Cardiac muscle cell (in vitro differentiated cells and primary cell): ENCODE data around the gene SUSD3. TPM values are rescaled to one million over a fixed set of nuclear protein-coding genes. Genes with fewer than 3 reads are reported as not detected.

Experiments used
- DNase-seq, 2 donors: peaks; one replicate each; pipeline versions ENCODE4 v3.0.0 to v3.0.0-alpha.2; 2010 to 2017; ENCODE audit warnings: low read depth in 1 of 2, low spot score in 1 of 2
- H3K27ac ChIP-seq: fragments of 200-600 bp; sonication (generic); 2 replicates; pipeline ENCODE4 v1.5.1; 2016
- H3K27me3 ChIP-seq: fragments of 200-600 bp; sonication (generic); 2 replicates; pipeline ENCODE4 v1.6.0; 2016; ENCODE audit warnings: control low read depth
- H3K36me3 ChIP-seq: fragments of 200-600 bp; sonication (generic); 2 replicates; pipeline ENCODE4 v1.5.1; 2016; ENCODE audit warnings: control low read depth
- H3K4me1 ChIP-seq: fragments of 200-600 bp; sonication (generic); 2 replicates; pipeline ENCODE4 v1.8.1; 2017; ENCODE audit warnings: low read depth, mild to moderate bottlenecking, mixed run types
- H3K4me3 ChIP-seq: fragments of 200-600 bp; sonication (generic); 2 replicates; pipeline ENCODE4 v1.5.1; 2016; ENCODE audit warnings: mild to moderate bottlenecking
- H3K9me3 ChIP-seq: fragments of 200-600 bp; sonication (generic); 2 replicates; pipeline ENCODE4 v1.5.1; 2017; ENCODE audit warnings: low read depth, mild to moderate bottlenecking, control low read depth
- polyA plus RNA-seq: library from polyadenylated mRNA; unstranded; fragments of >200 nt; fragmentation: Nextera tagmentation; extraction: Ambion mirVana; gene quantifications from 2 replicates; pipeline ENCODE4 v1.2.1, GENCODE V29; 2016
- total RNA-seq: library from RNA; depleted of rRNA; stranded (reverse); fragments of >200 nt; gene quantifications from 2 replicates; pipeline ENCODE4 v1.2.3, GENCODE V29; 2016
- TF ChIP-seq, protein P1 (sequence below): IDR thresholded peaks from 2 replicates; pipeline ENCODE4 v1.5.1; 2012; ENCODE audit warnings: low read depth, mild to moderate bottlenecking, low read length

Gene SUSD3
- total and polyA plus RNA-seq, 2 experiments from 2014 or later, result not detected

- DNase-seq, result no peak
- H3K27ac ChIP-seq, result no peak overlapping the region
- no peaks in the 10 kb centered on the region for H3K27me3 ChIP-seq
- H3K4me3 ChIP-seq, result no peak overlapping the region
- no peaks in the 10 kb centered on the region for H3K4me1 ChIP-seq
- TF ChIP-seq, protein P1, sequence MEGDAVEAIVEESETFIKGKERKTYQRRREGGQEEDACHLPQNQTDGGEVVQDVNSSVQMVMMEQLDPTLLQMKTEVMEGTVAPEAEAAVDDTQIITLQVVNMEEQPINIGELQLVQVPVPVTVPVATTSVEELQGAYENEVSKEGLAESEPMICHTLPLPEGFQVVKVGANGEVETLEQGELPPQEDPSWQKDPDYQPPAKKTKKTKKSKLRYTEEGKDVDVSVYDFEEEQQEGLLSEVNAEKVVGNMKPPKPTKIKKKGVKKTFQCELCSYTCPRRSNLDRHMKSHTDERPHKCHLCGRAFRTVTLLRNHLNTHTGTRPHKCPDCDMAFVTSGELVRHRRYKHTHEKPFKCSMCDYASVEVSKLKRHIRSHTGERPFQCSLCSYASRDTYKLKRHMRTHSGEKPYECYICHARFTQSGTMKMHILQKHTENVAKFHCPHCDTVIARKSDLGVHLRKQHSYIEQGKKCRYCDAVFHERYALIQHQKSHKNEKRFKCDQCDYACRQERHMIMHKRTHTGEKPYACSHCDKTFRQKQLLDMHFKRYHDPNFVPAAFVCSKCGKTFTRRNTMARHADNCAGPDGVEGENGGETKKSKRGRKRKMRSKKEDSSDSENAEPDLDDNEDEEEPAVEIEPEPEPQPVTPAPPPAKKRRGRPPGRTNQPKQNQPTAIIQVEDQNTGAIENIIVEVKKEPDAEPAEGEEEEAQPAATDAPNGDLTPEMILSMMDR, result no peak
- H3K36me3 ChIP-seq, result no peaks in the 10 kb centered on the region
- H3K9me3 ChIP-seq, result no peaks in the 10 kb centered on the region
Observed at GRCh38 chr9:93039976-93040375, 18.5 kb upstream of the SUSD3 start.

GRCh38 chr9:93040409-93040808 is 18.1 kb upstream of the SUSD3 start:
- Histone ChIP-seq H3K27ac (no peak overlapping the region), H3K4me1 (no peaks in the 10 kb centered on the region), H3K9me3 (no peaks in the 10 kb centered on the region), H3K27me3 (no peaks in the 10 kb centered on the region), H3K36me3 (no peaks in the 10 kb centered on the region), H3K4me3 (no peak overlapping the region)
- TF ChIP-seq, protein P1, result no peak
- no peak for DNase-seq

GRCh38 chr9:93041108-93041802 is 17.2 kb upstream of the SUSD3 start:
- DNase-seq, result no peak
- Histone ChIP-seq H3K4me1 (no peaks in the 10 kb centered on the region), H3K4me3 (no peak overlapping the region), H3K27me3 (no peaks in the 10 kb centered on the region), H3K9me3 (no peaks in the 10 kb centered on the region), H3K36me3 (no peaks in the 10 kb centered on the region), H3K27ac (no peak overlapping the region)
- TF ChIP-seq, protein P1, result no peak

DNA sequence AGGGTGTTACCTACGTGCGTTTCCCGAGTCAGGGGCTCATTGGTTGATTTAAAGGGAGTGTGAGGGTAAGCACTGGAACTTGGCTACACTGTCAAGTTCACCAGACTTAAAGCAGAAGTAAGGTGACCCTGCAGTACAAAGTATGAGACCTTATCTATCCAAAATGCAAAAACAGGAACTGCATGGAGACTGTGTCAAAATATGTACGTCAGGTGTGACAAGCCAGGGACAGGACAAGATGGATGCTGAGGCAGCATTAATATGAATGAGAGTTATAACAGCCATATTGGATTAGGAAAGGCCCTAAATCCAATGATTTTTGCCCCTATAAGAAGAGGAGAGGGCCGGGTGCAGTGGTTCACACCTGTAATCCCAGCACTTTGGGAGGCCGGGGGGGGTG is 15.4 kb upstream of the SUSD3 start:
- Histone ChIP-seq H3K27ac (no peak overlapping the region), H3K27me3 (no peaks in the 10 kb centered on the region), H3K4me1 (no peaks in the 10 kb centered on the region), H3K36me3 (no peaks in the 10 kb centered on the region), H3K9me3 (no peaks in the 10 kb centered on the region), H3K4me3 (no peak overlapping the region)
- no peak for DNase-seq
- TF ChIP-seq, protein P1, result no peak

DNA sequence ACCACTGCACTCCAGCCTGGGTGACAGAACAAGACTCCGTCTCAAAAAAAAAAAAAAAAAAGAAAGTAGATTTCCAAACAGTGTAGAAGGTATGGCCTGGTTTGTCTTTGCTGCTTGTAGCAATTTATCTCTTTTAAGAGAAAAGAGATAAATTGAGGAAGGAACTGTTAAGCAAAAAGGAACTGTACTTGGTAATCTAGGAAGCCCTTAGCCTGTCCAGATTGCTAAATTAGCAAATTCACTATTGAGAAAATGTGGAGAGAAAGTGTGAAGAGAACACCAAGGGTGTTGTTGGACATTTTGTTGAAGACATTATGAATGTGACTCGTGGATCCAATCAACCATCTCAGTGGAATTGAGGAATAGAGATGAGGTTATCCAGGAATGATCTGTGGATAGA is 13.0 kb upstream of the SUSD3 start:
- DNase-seq, result no peak
- Histone ChIP-seq H3K27ac (no peak overlapping the region), H3K27me3 (no peaks in the 10 kb centered on the region), H3K4me3 (no peak overlapping the region), H3K9me3 (no peaks in the 10 kb centered on the region), H3K4me1 (no peaks in the 10 kb centered on the region), H3K36me3 (no peaks in the 10 kb centered on the region)
- TF ChIP-seq, protein P1, result no peak
